ENCODE results near the gene COMMD2. TPM values are rescaled to one million over a fixed set of nuclear protein-coding genes. Genes with fewer than 3 reads are reported as not detected.

The COMMD2 gene
- total RNA-seq, 4 donors from 2014 or later, result 16.8 to 21.5 (median 20.3) TPM

DNA sequence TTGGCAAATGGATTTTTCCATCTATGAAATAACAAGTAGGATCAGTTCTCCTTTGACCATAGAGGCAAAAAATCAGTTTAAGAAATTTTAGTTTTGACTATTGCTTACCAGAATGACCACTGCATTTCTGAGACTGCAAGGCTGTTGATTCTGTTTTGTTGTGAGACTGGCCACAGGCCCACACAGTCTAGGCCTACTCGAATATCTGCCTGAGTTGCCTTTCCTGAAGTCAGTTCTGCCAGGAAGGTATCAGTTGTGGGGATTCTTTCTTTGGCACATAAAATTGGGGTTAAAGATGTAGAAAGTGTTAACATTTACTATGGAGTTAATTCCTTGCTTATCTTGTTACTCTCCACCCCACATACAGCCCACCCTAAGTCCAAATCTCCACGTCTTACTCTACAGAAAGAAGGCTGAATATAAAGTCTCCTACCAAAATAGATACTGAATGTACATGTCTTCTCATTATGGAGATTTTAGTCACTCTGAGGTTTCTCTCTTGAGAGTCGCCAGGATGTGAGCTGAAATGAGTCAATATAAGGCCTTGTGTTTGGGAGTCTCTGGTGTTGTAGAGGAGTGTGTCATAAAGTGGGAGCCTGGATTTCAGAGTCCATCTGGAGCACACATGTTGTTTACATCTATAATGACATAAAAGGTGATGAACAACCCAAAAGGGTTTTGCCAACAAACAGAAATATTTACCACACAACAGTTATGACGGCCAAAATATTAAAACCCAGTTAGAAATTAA is 49.4 kb downstream of the COMMD2 start:
- DNase-seq (ENCODE audit: low spot score in 2 of 2), result peak in 1 of 2 donors; percentile 42
- no peak overlapping the region for H3K4me3 ChIP-seq (ENCODE audit: low read depth, poor library complexity, severe bottlenecking)
- TF ChIP-seq POLR2A (IDR thresholded peaks at IDR 0.05), result no peak
- TF ChIP-seq, protein P1, sequence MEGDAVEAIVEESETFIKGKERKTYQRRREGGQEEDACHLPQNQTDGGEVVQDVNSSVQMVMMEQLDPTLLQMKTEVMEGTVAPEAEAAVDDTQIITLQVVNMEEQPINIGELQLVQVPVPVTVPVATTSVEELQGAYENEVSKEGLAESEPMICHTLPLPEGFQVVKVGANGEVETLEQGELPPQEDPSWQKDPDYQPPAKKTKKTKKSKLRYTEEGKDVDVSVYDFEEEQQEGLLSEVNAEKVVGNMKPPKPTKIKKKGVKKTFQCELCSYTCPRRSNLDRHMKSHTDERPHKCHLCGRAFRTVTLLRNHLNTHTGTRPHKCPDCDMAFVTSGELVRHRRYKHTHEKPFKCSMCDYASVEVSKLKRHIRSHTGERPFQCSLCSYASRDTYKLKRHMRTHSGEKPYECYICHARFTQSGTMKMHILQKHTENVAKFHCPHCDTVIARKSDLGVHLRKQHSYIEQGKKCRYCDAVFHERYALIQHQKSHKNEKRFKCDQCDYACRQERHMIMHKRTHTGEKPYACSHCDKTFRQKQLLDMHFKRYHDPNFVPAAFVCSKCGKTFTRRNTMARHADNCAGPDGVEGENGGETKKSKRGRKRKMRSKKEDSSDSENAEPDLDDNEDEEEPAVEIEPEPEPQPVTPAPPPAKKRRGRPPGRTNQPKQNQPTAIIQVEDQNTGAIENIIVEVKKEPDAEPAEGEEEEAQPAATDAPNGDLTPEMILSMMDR (IDR thresholded peaks at IDR 0.05), result no peak
- intact Hi-C loops (cut with DNase I; ENCODE audit: low total_unique reads), result no loop called here
- 55 to 63% methylated on average over 4 of the region's 4 CpGs for WGBS, 2 donors

DNA sequence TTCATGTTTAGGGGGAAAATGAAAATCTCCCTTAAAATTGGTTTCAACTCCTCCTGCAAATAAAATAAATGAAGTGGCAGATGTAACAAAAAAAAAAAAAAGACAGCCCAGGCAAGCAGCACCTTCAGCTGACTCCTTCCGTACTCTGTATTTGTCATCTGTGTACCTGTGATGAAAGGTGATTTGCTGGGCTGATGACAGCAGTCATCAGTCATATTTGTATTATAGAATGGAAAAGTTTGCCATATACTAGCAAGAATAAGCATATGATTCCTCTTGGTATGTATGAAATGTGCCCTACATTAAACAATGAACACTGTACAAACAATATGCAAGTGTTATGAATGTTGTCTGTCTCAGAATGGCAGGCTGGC is 50.3 kb downstream of the COMMD2 start:
- intact Hi-C loops (cut with DNase I; ENCODE audit: low total_unique reads), result no loop called here
- no peak for DNase-seq (ENCODE audit: low spot score in 2 of 2)
- TF ChIP-seq POLR2A (IDR thresholded peaks at IDR 0.05), result no peak
- TF ChIP-seq, protein P1 (IDR thresholded peaks at IDR 0.05), result no peak
- WGBS, 2 donors, result 89 to 93% methylated on average over 1 of the region's 1 CpG
- no peak overlapping the region for H3K4me3 ChIP-seq (ENCODE audit: low read depth, poor library complexity, severe bottlenecking)

DNA sequence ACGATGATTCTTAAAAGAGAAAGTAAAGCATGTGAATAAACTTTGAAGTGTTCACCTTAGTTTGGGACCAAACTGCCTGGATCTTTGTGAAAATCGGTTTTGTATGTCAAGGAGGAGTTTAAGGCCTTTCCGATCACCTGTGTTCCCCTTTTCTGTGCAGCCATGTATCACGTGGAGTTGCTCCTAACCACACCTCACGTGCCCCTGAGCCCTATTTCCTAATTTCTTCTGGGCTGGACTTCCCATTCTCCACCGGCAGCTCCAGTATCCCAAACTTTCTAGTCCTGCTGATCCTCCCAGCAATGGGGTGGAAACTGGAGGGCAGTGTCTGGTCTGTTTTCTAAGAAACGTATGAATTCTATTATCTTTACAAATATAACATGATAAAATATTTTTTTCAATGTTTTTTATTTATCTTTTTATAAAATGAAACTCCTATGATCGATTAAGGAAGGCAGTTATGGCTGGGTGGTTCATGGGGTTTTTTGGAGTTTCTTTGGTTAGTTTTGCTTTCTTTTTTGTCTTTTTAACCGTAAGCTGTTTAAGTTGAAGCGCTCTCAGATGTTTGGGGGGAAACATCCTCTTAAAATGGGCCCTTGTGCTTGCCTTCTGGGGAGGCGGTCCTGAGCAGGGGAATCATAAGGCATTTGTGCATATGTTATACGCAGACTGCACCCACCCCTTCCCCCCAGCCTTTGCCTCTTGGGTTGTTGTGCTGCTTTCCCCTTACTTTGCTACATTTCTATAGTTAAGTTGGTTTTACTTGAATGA is 50.9 kb downstream of the COMMD2 start:
- H3K4me3 ChIP-seq (ENCODE audit: low read depth, poor library complexity, severe bottlenecking), result no peak overlapping the region
- intact Hi-C loops (cut with DNase I; ENCODE audit: low total_unique reads), result no loop called here
- 66 to 75% methylated on average over 12 of the region's 12 CpGs for WGBS, 2 donors
- peak in 1 of 2 donors; percentile 47 for DNase-seq (ENCODE audit: low spot score in 2 of 2)
- TF ChIP-seq, protein P1 (IDR thresholded peaks at IDR 0.05), result no peak
- TF ChIP-seq POLR2A (IDR thresholded peaks at IDR 0.05), result no peak

Other genes starting within 250 kb of the COMMD2 start
- 10 to 100 TPM; 52.4 to 78.1 (median 56.1) TPM for gene WWTR1, start 94.5 kb downstream of the COMMD2 start, total RNA-seq
- gene ANKUB1, start 40.1 kb upstream of the COMMD2 start, total RNA-seq, result not detected
- gene RNF13, start 60.7 kb upstream of the COMMD2 start, total RNA-seq, result 100 to 1,000 TPM in 1 of 4 donors, 10 to 100 TPM in 3; 53.1 to 101 (median 86.5) TPM
- 10 to 100 TPM in 2 of 4 donors, 1 to 10 TPM in 2; 7.1 to 15.9 (median 12.6) TPM for gene PFN2, start 218.4 kb upstream of the COMMD2 start, total RNA-seq

All from lower leg skin (tissue), 4 donors.